K562 (cell line): Measurements from ENCODE around the gene GSTA5. TPM values are rescaled to one million over a fixed set of nuclear protein-coding genes. Genes with fewer than 3 reads are reported as not detected.

ENCODE experiments used
- ATAC-seq: fragments of 200-7000 bp; cut with Tn5 transposase; 3 replicates; pipeline ENCODE4 v1.9.1; 2020; ENCODE audit warnings: moderate library complexity
- BruUV-seq: library from RNA; stranded (reverse); fragments of 400-500 nt; replicated peaks from 2 replicates; lab custom pipeline; 2021; lab: Mats Ljungman, UMichigan
- CTCF ChIA-PET: fragments of 300-600 bp; formaldehyde crosslinking; extraction: SDS; loops from one replicate; lab custom pipeline; 2021; ENCODE audit warnings: low intra/inter-chr PET ratio; lab: Yijun Ruan, JAX
- POLR2A ChIA-PET: fragments of 300-600, 350-650 bp; sonication (Branson Sonifier 250); formaldehyde crosslinking; extraction: SDS; loops from one replicate; lab custom pipeline; 2021; ENCODE audit warnings: antibody characterized with exemption, inconsistent platforms; lab: Yijun Ruan, JAX
- DNase-seq, 4 experiments: peaks; one replicate each; pipeline versions ENCODE4 v3.0.0 to v3.0.0-alpha.2; 2011 to 2018; ENCODE audit warnings: low spot score in 3 of 4, mixed read lengths in 3 of 4; ENCODE audit errors: extremely low read depth in 1 of 4
- FAIRE-seq: peaks from 2 replicates; lab custom pipeline; 2011; peaks lifted over from hg19 to GRCh38; lab: Jason Lieb, UNC
- H2AFZ ChIP-seq: 2 replicates; pipeline ENCODE4 v1.6.0; 2011; ENCODE audit warnings: low read depth, low read length, control low read depth, inconsistent platforms
- H3K27ac ChIP-seq: fragments of 200-600 bp; 3 replicates; pipeline ENCODE4 v1.8.0; 2011; ENCODE audit warnings: low read depth, mild to moderate bottlenecking, control low read depth, inconsistent platforms, low read length, moderate library complexity, mixed read lengths; ENCODE audit errors: extremely low read depth
- H3K27me3 ChIP-seq, 2 experiments: fragments of 300-600 bp in 1 of 2; 2 replicates in 1 of 2; 3 replicates in 1 of 2; pipeline versions ENCODE4 v1.6.0 to v1.8.0; 2011; ENCODE audit warnings: inconsistent platforms in 2 of 2, low read length in 2 of 2, mild to moderate bottlenecking in 1 of 2, mixed read lengths in 1 of 2, moderate library complexity in 1 of 2; ENCODE audit not compliant: control insufficient read depth in 2 of 2, insufficient read depth in 2 of 2
- H3K36me3 ChIP-seq: fragments of 300-600 bp; 3 replicates; pipeline ENCODE4 v1.8.0; 2011; ENCODE audit warnings: mild to moderate bottlenecking, low read length, inconsistent platforms; ENCODE audit not compliant: control insufficient read depth, insufficient read depth
- H3K4me1 ChIP-seq, 2 experiments: fragments of 200-600 bp in 1 of 2; replicated peaks in 1 of 2; 2 replicates in 1 of 2; 3 replicates in 1 of 2; pipeline versions ENCODE4 v1.5.1 to v1.8.0; 2011; ENCODE audit warnings: inconsistent platforms in 2 of 2, low read length in 2 of 2, mild to moderate bottlenecking in 1 of 2, mixed read lengths in 1 of 2, moderate library complexity in 1 of 2; ENCODE audit not compliant: control insufficient read depth in 2 of 2, insufficient read depth in 2 of 2
- H3K4me2 ChIP-seq: 2 replicates; pipeline ENCODE4 v1.6.1; 2011; ENCODE audit warnings: low read length, control low read depth, inconsistent platforms, mixed read lengths; ENCODE audit not compliant: insufficient read depth
- H3K4me3 ChIP-seq: fragments of 200-600 bp; sonication (generic), shearing (Covaris generic); 2 replicates; pipeline ENCODE4 v1.5.1; 2016; ENCODE audit warnings: control low read depth, inconsistent platforms
- H3K79me2 ChIP-seq: fragments of 200-600 bp; 3 replicates; pipeline ENCODE4 v1.8.0; 2011; ENCODE audit warnings: low read length, inconsistent platforms; ENCODE audit not compliant: control insufficient read depth, insufficient read depth
- H3K9ac ChIP-seq, 2 experiments: 2 replicates each; pipeline versions ENCODE4 v1.6.0 to v1.6.1; 2011; ENCODE audit warnings: low read depth in 2 of 2, low read length in 2 of 2, control low read depth in 1 of 2, inconsistent platforms in 1 of 2, mild to moderate bottlenecking in 1 of 2, mixed read lengths in 1 of 2; ENCODE audit not compliant: insufficient read depth in 1 of 2
- H3K9me1 ChIP-seq: one replicate; pipeline ENCODE4 v1.6.0; 2011; ENCODE audit warnings: inconsistent platforms, mild to moderate bottlenecking, low read length, moderate library complexity; ENCODE audit not compliant: control insufficient read depth, insufficient read depth
- H3K9me3 ChIP-seq: replicated peaks from 2 replicates; pipeline ENCODE4 v1.5.1; 2011; ENCODE audit warnings: low read depth, low read length, inconsistent platforms; ENCODE audit not compliant: control insufficient read depth, insufficient read depth
- H4K20me1 ChIP-seq: replicated peaks from 2 replicates; pipeline ENCODE4 v1.6.1; 2011; ENCODE audit warnings: low read length, inconsistent platforms, mixed read lengths; ENCODE audit not compliant: control insufficient read depth, insufficient read depth
- BDP1 ChIP-seq: IDR thresholded peaks from 3 replicates; pipeline ENCODE4 v1.6.1; 2011; ENCODE audit not compliant: insufficient read length, insufficient read depth
- BRF1 ChIP-seq: IDR thresholded peaks from 3 replicates; pipeline ENCODE4 v1.6.1; 2011; ENCODE audit warnings: borderline replicate concordance, mild to moderate bottlenecking; ENCODE audit not compliant: insufficient read length; ENCODE audit errors: extremely low read depth
- HIVEP1 ChIP-seq: fragments of 250-450 bp; sonication (Bioruptor Pico); IDR thresholded peaks from 2 replicates; pipeline ENCODE4 v1.4.0; 2020; ENCODE audit warnings: mild to moderate bottlenecking
- HNRNPLL ChIP-seq: fragments of 200-400 bp; formaldehyde crosslinking; IDR thresholded peaks from 2 replicates; pipeline ENCODE4 v1.6.1; 2017; ENCODE audit warnings: low read length, low read depth, mild to moderate bottlenecking; ENCODE audit not compliant: poor library complexity, severe bottlenecking
- NKRF ChIP-seq: fragments of 450-650 bp; IDR thresholded peaks from 2 replicates; pipeline ENCODE4 v1.6.1; 2016; ENCODE audit warnings: borderline replicate concordance
- RBFOX2 ChIP-seq: fragments of 200-400 bp; formaldehyde crosslinking; IDR thresholded peaks from 2 replicates; pipeline ENCODE4 v1.6.1; 2017; ENCODE audit warnings: low read depth, mild to moderate bottlenecking, low read length, moderate library complexity
- SMC3 ChIP-seq: conservative IDR thresholded peaks from 2 replicates; pipeline ENCODE4 v1.6.1; 2011; ENCODE audit warnings: low read depth, low read length, improper control_type of control experiment; ENCODE audit not compliant: insufficient read depth
- WHSC1 ChIP-seq: IDR thresholded peaks from one replicate; pipeline ENCODE4 v1.6.1; 2012; ENCODE audit warnings: low read length, control low read depth, inconsistent platforms
- ZFP36 ChIP-seq: fragments of 150-350 bp; IDR thresholded peaks from 2 replicates; pipeline ENCODE4 v1.6.1; 2018; ENCODE audit warnings: low read length, low read depth; ENCODE audit not compliant: partially characterized antibody
- ZNF318 ChIP-seq, 2 experiments: fragments of 450-650 bp; IDR thresholded peaks; 2 replicates each; pipeline ENCODE4 v1.6.1; 2016; ENCODE audit warnings: mild to moderate bottlenecking in 2 of 2, borderline replicate concordance in 1 of 2, low read depth in 1 of 2, moderate library complexity in 1 of 2
- WGBS: fragments of 100-300 bp; shearing (Covaris generic); methylation state at CpG from one replicate; pipeline ENCODE4 v1.1.6; 2016; ENCODE audit warnings: low coverage, mixed read lengths; ENCODE audit not compliant: insufficient coverage; ENCODE audit errors: missing lambda C conversion rate; 5-methylcytosine and 5-hydroxymethylcytosine counted together
- in situ Hi-C: fragments of 300-500 bp; cut with MboI; formaldehyde crosslinking; loops from 4 replicates; pipeline ENCODE4 v1.15.0; 2018; ENCODE audit warnings: inconsistent platforms, mixed read lengths
- intact Hi-C: fragments of 100-400 bp; cut with micrococcal nuclease; formaldehyde crosslinking; loops from 2 replicates; pipeline ENCODE4 v1.14.2; 2022
- polyA plus RNA-seq, 8 experiments: library from polyadenylated mRNA; depleted of rRNA in 4 of 8; stranded (reverse) in 5 of 8; unstranded in 3 of 8; fragments of >200 nt; fragmentation: Nextera tagmentation in 2 of 8; fragmentation: Illumina TruSeq in 1 of 8; extraction: Ambion mirVana in 2 of 8; extraction: Trizol in 1 of 8; gene quantifications; 2 replicates each; pipeline versions ENCODE4 v1.2.1 to v1.2.3, GENCODE V29; 2011 to 2014; ENCODE audit warnings: inconsistent platforms in 1 of 8, missing spikeins in 1 of 8
- total RNA-seq, 7 experiments: library from RNA; depleted of rRNA in 6 of 7; stranded (reverse); fragments of >200 nt in 6 of 7; fragmentation: Illumina TruSeq in 2 of 7; extraction: Trizol in 2 of 7; gene quantifications; 2 replicates each; pipeline versions ENCODE4 v1.2.1 to v1.2.3, GENCODE V29; 2011 to 2021; ENCODE audit warnings: low replicate concordance in 1 of 7

Gene GSTA5
- total and polyA plus RNA-seq, 9 of the 15 experiments (the other 6 are each of a cell fraction or from before 2014, with no cell fraction given): not detected

- TF ChIP-seq BDP1: no peak
- no peak for TF ChIP-seq HNRNPLL
- no peak for TF ChIP-seq NKRF
- TF ChIP-seq RBFOX2: no peak
Observed at GRCh38 chr6:52890018-52890417, 49.4 kb upstream of the GSTA5 start (continued).

GRCh38 chr6:52887910-52888524 is 47.4 kb upstream of the GSTA5 start:
- ChIA-PET CTCF (no interaction called here), POLR2A (no interaction called here)
- peaks cover 2 to 4% of the 10 kb centered on the region in 2 experiments; a peak in 3 of 5 replicates for H3K27me3 ChIP-seq
- H3K36me3 ChIP-seq: no peaks in the 10 kb centered on the region
- H3K27ac ChIP-seq: no peak overlapping the region
- intact Hi-C loops: no loop called here
- no peaks in the 10 kb centered on the region for H4K20me1 ChIP-seq
- BruUV-seq: no TSS peak
- no peak overlapping the region for H3K4me3 ChIP-seq
- TF ChIP-seq ZFP36 (no peak), SMC3 (no peak), HIVEP1 (CRISPR knock-in tag) (no peak), WHSC1 (no peak), ZNF318 (IDR thresholded peaks at IDR 0.05; ENCODE audit: borderline replicate concordance in 1 of 2, low read depth in 1 of 2) (no peak), BRF1 (no peak)
- no peak overlapping the region for H3K9ac ChIP-seq
- H3K9me3 ChIP-seq: no peaks in the 10 kb centered on the region
- ATAC-seq: no peak
- no peak for DNase-seq
- H3K79me2 ChIP-seq: no peaks in the 10 kb centered on the region
- no peak overlapping the region for H3K4me2 ChIP-seq
- no peak overlapping the region for H2AFZ ChIP-seq
- no peaks in the 10 kb centered on the region for H3K9me1 ChIP-seq
- no peaks in the 10 kb centered on the region for H3K4me1 ChIP-seq
- in situ Hi-C loops: no loop called here
- whole genome bisulfite sequencing: 6% methylated on average over 3 of the region's 3 CpGs
- FAIRE-seq: no peak
